Progenitor cell of endocrine pancreas (in vitro differentiated cells): Measurements from ENCODE around the gene MIS18BP1. TPM values are rescaled to one million over a fixed set of nuclear protein-coding genes. Genes with fewer than 3 reads are reported as not detected.

Experiments
- DNase-seq: peaks from one replicate; pipeline ENCODE4 v3.0.0; 2021; ENCODE audit warnings: low spot score; ENCODE audit not compliant: unreplicated experiment
- H3K27ac Mint-ChIP-seq: 2 replicates; pipeline ENCODE4 v1.8.0; 2021; ENCODE audit warnings: mild to moderate bottlenecking, moderate library complexity, mixed read lengths
- H3K27me3 Mint-ChIP-seq: 2 replicates; pipeline ENCODE4 v1.8.0; 2021; ENCODE audit warnings: mixed read lengths
- H3K36me3 Mint-ChIP-seq: 2 replicates; pipeline ENCODE4 v1.8.0; 2022; ENCODE audit warnings: mixed read lengths; ENCODE audit not compliant: insufficient read depth
- H3K4me1 Mint-ChIP-seq: 2 replicates; pipeline ENCODE4 v1.8.0; 2021; ENCODE audit warnings: low read depth, mixed read lengths
- H3K4me3 Mint-ChIP-seq: 2 replicates; pipeline ENCODE4 v1.8.0; 2021; ENCODE audit warnings: low read depth, mild to moderate bottlenecking, moderate library complexity, mixed read lengths
- H3K9me3 Mint-ChIP-seq: 2 replicates; pipeline ENCODE4 v1.8.0; 2021; ENCODE audit warnings: low read depth, mixed read lengths
- CTCF ChIP-seq: fragments of 200-600 bp; sonication (generic); IDR thresholded peaks from one replicate; pipeline ENCODE4 v1.5.0; 2021; ENCODE audit warnings: antibody characterized with exemption, mild to moderate bottlenecking; ENCODE audit not compliant: unreplicated experiment
- total RNA-seq: library from RNA; stranded (reverse); gene quantifications from 2 replicates; pipeline ENCODE4 v1.2.1, GENCODE V29; 2021

MIS18BP1 gene
- total RNA-seq, 1 donor from 2014 or later, result 40.4 TPM

GRCh38 chr14:45253754-45254310 is 830 bp upstream of the MIS18BP1 start:
- H3K36me3 Mint-ChIP-seq, result no peaks in the 10 kb centered on the region
- no peak for DNase-seq
- no peak for TF ChIP-seq CTCF
- H3K27ac Mint-ChIP-seq, result peak overlapping the region; percentile 98
- peak overlapping the region; percentile 92 for H3K4me3 Mint-ChIP-seq
- no peaks in the 10 kb centered on the region for H3K27me3 Mint-ChIP-seq
- peaks cover 18% of the 10 kb centered on the region for H3K9me3 Mint-ChIP-seq
- H3K4me1 Mint-ChIP-seq, result peaks cover 8% of the 10 kb centered on the region

- Mint-ChIP-seq H3K9me3 (peaks cover 7% of the 10 kb centered on the region), H3K27me3 (no peaks in the 10 kb centered on the region), H3K27ac (peak overlapping the region; percentile 98), H3K4me3 (peak overlapping the region; percentile 92), H3K36me3 (no peaks in the 10 kb centered on the region), H3K4me1 (peaks cover 8% of the 10 kb centered on the region)
- no peak for TF ChIP-seq CTCF
- DNase-seq, result no peak
Measured at GRCh38 chr14:45252366-45253069, 484 bp downstream of the MIS18BP1 start.

- DNase-seq, result no peak
- no peak for TF ChIP-seq CTCF
- H3K4me3 Mint-ChIP-seq, result peak overlapping the region; percentile 92
- H3K9me3 Mint-ChIP-seq, result peaks cover 3% of the 10 kb centered on the region
- peaks cover 8% of the 10 kb centered on the region for H3K4me1 Mint-ChIP-seq
- H3K27ac Mint-ChIP-seq, result peak overlapping the region; percentile 49
- H3K36me3 Mint-ChIP-seq, result no peaks in the 10 kb centered on the region
- H3K27me3 Mint-ChIP-seq, result no peaks in the 10 kb centered on the region
Measured at GRCh38 chr14:45251912-45252311, 1.1 kb downstream of the MIS18BP1 start.

DNA sequence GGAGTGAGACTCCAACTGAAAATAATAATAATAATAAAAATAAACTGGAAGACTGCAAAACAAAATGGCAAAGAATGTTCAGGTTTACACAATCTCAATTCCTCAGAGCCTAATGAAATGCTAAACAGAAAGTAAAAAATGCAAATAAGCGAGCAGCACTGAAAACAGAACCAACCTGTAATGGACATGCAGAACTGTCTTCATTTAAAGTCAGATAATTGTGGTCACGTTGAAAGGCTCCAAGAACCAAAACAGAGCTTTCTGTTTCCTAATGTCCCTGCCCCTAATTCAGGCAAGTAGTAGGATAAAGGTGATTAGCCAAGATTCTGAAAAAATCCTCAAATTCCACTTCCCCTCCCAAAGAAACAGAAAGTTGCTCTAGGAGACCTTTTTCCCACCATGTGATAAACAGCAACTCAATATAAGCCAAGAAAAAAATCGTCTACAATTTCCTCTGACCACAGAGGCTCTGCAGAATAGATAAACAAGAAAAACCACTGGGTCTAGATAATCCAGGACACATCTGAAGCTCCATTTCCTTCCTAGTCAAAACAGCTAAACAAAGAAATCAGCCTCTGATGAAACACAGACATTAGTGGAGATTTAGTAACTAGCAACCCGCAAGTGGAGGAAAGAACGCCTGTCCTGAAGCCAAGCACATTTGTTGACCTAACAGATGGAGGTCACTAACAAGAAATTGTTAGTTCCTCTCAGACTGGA is 3.0 kb downstream of the MIS18BP1 start:
- peaks cover 3% of the 10 kb centered on the region for H3K9me3 Mint-ChIP-seq
- no peak overlapping the region for H3K27ac Mint-ChIP-seq
- H3K4me1 Mint-ChIP-seq, result peaks cover 8% of the 10 kb centered on the region
- no peaks in the 10 kb centered on the region for H3K36me3 Mint-ChIP-seq
- H3K4me3 Mint-ChIP-seq, result no peak overlapping the region
- TF ChIP-seq CTCF, result no peak
- no peaks in the 10 kb centered on the region for H3K27me3 Mint-ChIP-seq
- no peak for DNase-seq

DNA sequence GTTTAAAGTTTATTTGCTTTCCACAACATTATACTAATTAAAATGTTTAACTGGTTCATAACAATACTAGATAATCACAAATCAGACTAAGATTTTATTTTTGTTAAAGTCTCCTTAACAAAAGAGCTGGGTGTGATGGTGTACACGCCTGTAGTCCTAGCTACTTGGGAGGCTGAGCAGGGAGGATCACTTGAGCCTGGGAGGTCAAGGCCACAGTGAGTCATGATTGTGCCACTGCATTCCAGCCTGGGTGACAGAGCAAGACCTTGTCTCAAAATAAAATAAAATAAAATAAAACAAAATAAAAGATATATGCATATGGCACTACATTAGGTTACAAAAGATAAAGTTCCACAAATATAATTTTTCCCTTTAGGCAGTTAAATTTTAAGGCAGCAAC is 5.6 kb downstream of the MIS18BP1 start:
- H3K36me3 Mint-ChIP-seq, result no peaks in the 10 kb centered on the region
- no peaks in the 10 kb centered on the region for H3K27me3 Mint-ChIP-seq
- TF ChIP-seq CTCF, result no peak
- DNase-seq, result no peak
- H3K27ac Mint-ChIP-seq, result no peak overlapping the region
- peaks cover 3% of the 10 kb centered on the region for H3K9me3 Mint-ChIP-seq
- H3K4me1 Mint-ChIP-seq, result peaks cover 8% of the 10 kb centered on the region
- H3K4me3 Mint-ChIP-seq, result no peak overlapping the region
